GM18499 (cell line): ENCODE data around the gene RGMA.
A peak's percentile ranks its signal among the peaks of the same experiment; 100 is the strongest.
"Not testable (repeated sequence)": the region's sequence is repeated elsewhere in the genome, so short reads cannot be mapped to it uniquely, and the experiment has no call there.

Experiments used
- ATAC-seq: cut with Tn5 transposase; IDR thresholded peaks from one replicate; pipeline ENCODE4 v1.9.1; 2021; ENCODE audit warnings: moderate number of reproducible peaks; ENCODE audit not compliant: insufficient read depth, unreplicated experiment

RGMA gene

GRCh38 chr15:93037820-93038705 is 50.9 kb downstream of the RGMA start:
- no peak for ATAC-seq

- no peak for ATAC-seq
These were observed 51.8 kb downstream of the RGMA start for GRCh38 chr15:93036951-93037819.

GRCh38 chr15:93035953-93036810 is 52.8 kb downstream of the RGMA start:
- peak; percentile 76 for ATAC-seq

- ATAC-seq, result peak; percentile 12
These were observed 53.7 kb downstream of the RGMA start for GRCh38 chr15:93035092-93035915.

GRCh38 chr15:93034512-93034911 is 54.5 kb downstream of the RGMA start:
- no peak for ATAC-seq

GRCh38 chr15:93033434-93034045 is 55.5 kb downstream of the RGMA start:
- ATAC-seq, result no peak

GRCh38 chr15:93032515-93033206 is 56.4 kb downstream of the RGMA start:
- ATAC-seq, result not testable (repeated sequence)

GRCh38 chr15:93031557-93032384 is 57.2 kb downstream of the RGMA start:
- ATAC-seq, result not testable (repeated sequence)

- no peak for ATAC-seq
These were observed 57.9 kb downstream of the RGMA start for GRCh38 chr15:93031103-93031464.

GRCh38 chr15:93030430-93031102 is 58.4 kb downstream of the RGMA start:
- ATAC-seq, result peak; percentile 78

- no peak for ATAC-seq
These were observed 59.1 kb downstream of the RGMA start for GRCh38 chr15:93029836-93030429.

- ATAC-seq, result no peak
These were observed 59.7 kb downstream of the RGMA start for GRCh38 chr15:93029214-93029835.

- no peak for ATAC-seq
These were observed 60.3 kb downstream of the RGMA start for GRCh38 chr15:93028632-93029213.

GRCh38 chr15:93028111-93028631 is 60.8 kb downstream of the RGMA start:
- no peak for ATAC-seq

- ATAC-seq, result no peak
These were observed 61.6 kb downstream of the RGMA start for GRCh38 chr15:93027413-93027812.

- no peak for ATAC-seq
These were observed 62.6 kb downstream of the RGMA start for GRCh38 chr15:93026380-93026817.
